ENCODE results near the gene SPPL2A. TPM values are rescaled to one million over a fixed set of nuclear protein-coding genes. Genes with fewer than 3 reads are reported as not detected.
"Not testable (repeated sequence)": the region's sequence is repeated elsewhere in the genome, so short reads cannot be mapped to it uniquely, and the experiment has no call there.

Gene SPPL2A
- total RNA-seq, 1 donor from 2014 or later = 27.3 TPM

- H2AFZ ChIP-seq (replicated peaks) = no peak overlapping the region
- no peak for TF ChIP-seq EZH2phosphoT487 (IDR thresholded peaks at IDR 0.05)
- no peak for TF ChIP-seq EZH2 (IDR thresholded peaks at IDR 0.05)
- TF ChIP-seq CTCF (IDR thresholded peaks at IDR 0.05) = no peak
- no peaks in the 10 kb centered on the region for H3K4me1 ChIP-seq
- Mint-ChIP-seq H3K4me1 (no peaks in the 10 kb centered on the region), H3K4me3 (no peak overlapping the region), H3K27ac (no peak overlapping the region), H3K36me3 (peaks cover 6% of the 10 kb centered on the region), H3K27me3 (ENCODE audit: insufficient read depth, low read depth) (no peaks in the 10 kb centered on the region), H3K9me3 (no peaks in the 10 kb centered on the region)
- H3F3A ChIP-seq (ENCODE audit: low read depth) = peaks cover 4% of the 10 kb centered on the region
- H3K27me3 ChIP-seq = no peaks in the 10 kb centered on the region
- no peaks in the 10 kb centered on the region for H3K9me3 ChIP-seq (ENCODE audit: low read depth)
- no peak overlapping the region for H3K4me2 ChIP-seq
- H3K9ac ChIP-seq = no peak overlapping the region
- H3K36me3 ChIP-seq = no peaks in the 10 kb centered on the region
- no peak overlapping the region for H3K27ac ChIP-seq
- H4K20me1 ChIP-seq (ENCODE audit: low read depth) = no peaks in the 10 kb centered on the region
- DNase-seq (ENCODE audit: low spot score) = peak; percentile 3
- no peaks in the 10 kb centered on the region for H3K79me2 ChIP-seq (ENCODE audit: low read depth)
- no peak overlapping the region for H3K4me3 ChIP-seq
These were observed 62.7 kb downstream of the SPPL2A start for GRCh38 chr15:50702762-50703334.

- Histone ChIP-seq H3K79me2 (ENCODE audit: low read depth) (no peaks in the 10 kb centered on the region), H2AFZ (replicated peaks) (no peak overlapping the region), H3F3A (ENCODE audit: low read depth) (peaks cover 4% of the 10 kb centered on the region), H4K20me1 (ENCODE audit: low read depth) (no peaks in the 10 kb centered on the region), H3K9ac (no peak overlapping the region), H3K27ac (no peak overlapping the region), H3K4me3 (no peak overlapping the region), H3K9me3 (ENCODE audit: low read depth) (no peaks in the 10 kb centered on the region), H3K36me3 (no peaks in the 10 kb centered on the region), H3K27me3 (no peaks in the 10 kb centered on the region), H3K4me1 (no peaks in the 10 kb centered on the region), H3K4me2 (no peak overlapping the region)
- H3K4me3 Mint-ChIP-seq = no peak overlapping the region
- peaks cover 2% of the 10 kb centered on the region for H3K36me3 Mint-ChIP-seq
- peaks cover 2% of the 10 kb centered on the region for H3K27me3 Mint-ChIP-seq (ENCODE audit: insufficient read depth, low read depth)
- no peaks in the 10 kb centered on the region for H3K4me1 Mint-ChIP-seq
- no peak for DNase-seq (ENCODE audit: low spot score)
- TF ChIP-seq EZH2phosphoT487 (IDR thresholded peaks at IDR 0.05) = no peak
- no peak for TF ChIP-seq CTCF (IDR thresholded peaks at IDR 0.05)
- TF ChIP-seq EZH2 (IDR thresholded peaks at IDR 0.05) = no peak
- no peak overlapping the region for H3K27ac Mint-ChIP-seq
- no peaks in the 10 kb centered on the region for H3K9me3 Mint-ChIP-seq
These were observed 67.4 kb downstream of the SPPL2A start for GRCh38 chr15:50698101-50698500.

- Histone ChIP-seq H3K9me3 (ENCODE audit: low read depth) (no peaks in the 10 kb centered on the region), H3F3A (ENCODE audit: low read depth) (peaks cover 4% of the 10 kb centered on the region), H3K4me1 (no peaks in the 10 kb centered on the region), H3K27me3 (no peaks in the 10 kb centered on the region), H3K9ac (no peak overlapping the region), H3K4me2 (no peak overlapping the region), H4K20me1 (ENCODE audit: low read depth) (no peaks in the 10 kb centered on the region), H3K4me3 (no peak overlapping the region), H3K36me3 (no peaks in the 10 kb centered on the region), H3K27ac (no peak overlapping the region), H3K79me2 (ENCODE audit: low read depth) (no peaks in the 10 kb centered on the region), H2AFZ (replicated peaks) (no peak overlapping the region)
- Mint-ChIP-seq H3K27ac (no peak overlapping the region), H3K36me3 (peaks cover 2% of the 10 kb centered on the region), H3K9me3 (no peaks in the 10 kb centered on the region), H3K4me3 (no peak overlapping the region), H3K4me1 (no peaks in the 10 kb centered on the region), H3K27me3 (ENCODE audit: insufficient read depth, low read depth) (peaks cover 2% of the 10 kb centered on the region)
- DNase-seq (ENCODE audit: low spot score) = no peak
- TF ChIP-seq CTCF (IDR thresholded peaks at IDR 0.05) (no peak), EZH2phosphoT487 (IDR thresholded peaks at IDR 0.05) (no peak), EZH2 (IDR thresholded peaks at IDR 0.05) (no peak)
These were observed 68.3 kb downstream of the SPPL2A start for GRCh38 chr15:50697109-50697797.

GRCh38 chr15:50694634-50695165 lies 70.8 kb downstream of the SPPL2A start:
- H3K27ac ChIP-seq; H3K9me3 ChIP-seq (ENCODE audit: low read depth); H3K9ac ChIP-seq; H4K20me1 ChIP-seq (ENCODE audit: low read depth); H3K4me3 ChIP-seq; H3K4me3 Mint-ChIP-seq; DNase-seq (ENCODE audit: low spot score); H3K79me2 ChIP-seq (ENCODE audit: low read depth); H3K27ac Mint-ChIP-seq; H3K36me3 ChIP-seq; H3K4me1 ChIP-seq; H3K27me3 Mint-ChIP-seq (ENCODE audit: insufficient read depth, low read depth); H3K4me1 Mint-ChIP-seq; H3K36me3 Mint-ChIP-seq; H3K27me3 ChIP-seq; H3F3A ChIP-seq (ENCODE audit: low read depth); H3K4me2 ChIP-seq; H2AFZ ChIP-seq (replicated peaks); H3K9me3 Mint-ChIP-seq: not testable (repeated sequence)

Data from neural progenitor cell (in vitro differentiated cells).